H9 (cell line): ENCODE measurements around the gene SH3RF3. TPM values are rescaled to one million over a fixed set of nuclear protein-coding genes. Genes with fewer than 3 reads are reported as not detected.

Experiments
- DNase-seq: peaks from one replicate; pipeline ENCODE4 v3.0.0-alpha.2; 2017
- H2AFZ ChIP-seq: one replicate; pipeline ENCODE4 v1.6.1; 2013; ENCODE audit warnings: mild to moderate bottlenecking, low read length, control low read depth, moderate library complexity
- H2AK5ac ChIP-seq: 2 replicates; pipeline ENCODE4 v1.6.1; 2013; ENCODE audit warnings: low read length, control low read depth, mixed read lengths; ENCODE audit not compliant: insufficient read length
- H2BK120ac ChIP-seq: one replicate; pipeline ENCODE4 v1.6.1; 2013; ENCODE audit warnings: low read depth, mild to moderate bottlenecking, low read length, control low read depth, inconsistent platforms; ENCODE audit not compliant: poor library complexity, severe bottlenecking
- H2BK12ac ChIP-seq: 2 replicates; pipeline ENCODE4 v1.6.1; 2013; ENCODE audit warnings: low read length, control low read depth, mixed read lengths, low read depth; ENCODE audit not compliant: insufficient read length
- H2BK15ac ChIP-seq: 2 replicates; pipeline ENCODE4 v1.6.1; 2013; ENCODE audit warnings: low read depth, low read length, control low read depth
- H2BK20ac ChIP-seq: one replicate; pipeline ENCODE4 v1.6.1; 2013; ENCODE audit warnings: low read depth, mild to moderate bottlenecking, low read length, control low read depth, inconsistent platforms; ENCODE audit not compliant: poor library complexity, severe bottlenecking
- H2BK5ac ChIP-seq: 2 replicates; pipeline ENCODE4 v1.6.1; 2013; ENCODE audit warnings: low read length, control low read depth, mixed read lengths; ENCODE audit not compliant: insufficient read length
- H3K14ac ChIP-seq: 2 replicates; pipeline ENCODE4 v1.6.1; 2013; ENCODE audit warnings: low read length, control low read depth; ENCODE audit not compliant: insufficient read depth
- H3K18ac ChIP-seq: 2 replicates; pipeline ENCODE4 v1.6.1; 2013; ENCODE audit warnings: low read depth, mild to moderate bottlenecking, mixed read lengths, low read length, control low read depth; ENCODE audit not compliant: insufficient read length
- H3K23ac ChIP-seq: 2 replicates; pipeline ENCODE4 v1.6.1; 2013; ENCODE audit warnings: low read length, control low read depth, mixed read lengths, low read depth; ENCODE audit not compliant: insufficient read length
- H3K23me2 ChIP-seq: 2 replicates; pipeline ENCODE4 v1.6.1; 2013; ENCODE audit warnings: low read depth, mild to moderate bottlenecking, mixed read lengths, low read length, control low read depth; ENCODE audit not compliant: insufficient read length, poor library complexity, severe bottlenecking
- H3K27ac ChIP-seq: 2 replicates; pipeline ENCODE4 v1.5.1; 2013; ENCODE audit warnings: low read length, control low read depth, mixed read lengths, low read depth; ENCODE audit not compliant: insufficient read length
- H3K27me3 ChIP-seq: 2 replicates; pipeline ENCODE4 v1.6.1; 2013; ENCODE audit warnings: low read length, control low read depth, inconsistent platforms; ENCODE audit not compliant: insufficient read depth
- H3K4ac ChIP-seq: 2 replicates; pipeline ENCODE4 v1.6.1; 2013; ENCODE audit warnings: low read depth, mild to moderate bottlenecking, control low read depth, inconsistent platforms, low read length, moderate library complexity
- H3K4me1 ChIP-seq: 2 replicates; pipeline ENCODE4 v1.6.1; 2013; ENCODE audit warnings: low read length, control low read depth, inconsistent platforms; ENCODE audit not compliant: insufficient read depth
- H3K4me2 ChIP-seq: 2 replicates; pipeline ENCODE4 v1.6.1; 2013; ENCODE audit warnings: low read length, control low read depth, mixed read lengths; ENCODE audit not compliant: insufficient read length, insufficient read depth
- H3K56ac ChIP-seq: 2 replicates; pipeline ENCODE4 v1.6.1; 2013; ENCODE audit warnings: low read depth, mild to moderate bottlenecking, mixed read lengths, low read length, control low read depth; ENCODE audit not compliant: insufficient read length
- H3K79me1 ChIP-seq: 2 replicates; pipeline ENCODE4 v1.6.1; 2013; ENCODE audit warnings: low read depth, mild to moderate bottlenecking, moderate library complexity, low read length, control low read depth, inconsistent platforms; ENCODE audit not compliant: insufficient read depth, poor library complexity, severe bottlenecking
- H3K79me2 ChIP-seq: 2 replicates; pipeline ENCODE4 v1.6.1; 2013; ENCODE audit warnings: low read length, control low read depth, inconsistent platforms; ENCODE audit not compliant: insufficient read depth
- H3K9ac ChIP-seq: 2 replicates; pipeline ENCODE4 v1.6.1; 2013; ENCODE audit warnings: low read length, control low read depth, mixed read lengths; ENCODE audit not compliant: insufficient read length; ENCODE audit errors: extremely low read depth
- H3K9me3 ChIP-seq: one replicate; pipeline ENCODE4 v1.6.1; 2013; ENCODE audit warnings: low read depth, low read length, inconsistent platforms; ENCODE audit not compliant: control insufficient read depth
- H3T11ph ChIP-seq: one replicate; pipeline ENCODE4 v1.6.1; 2013; ENCODE audit warnings: mild to moderate bottlenecking, low read length, control low read depth, inconsistent platforms
- H4K20me1 ChIP-seq: one replicate; pipeline ENCODE4 v1.6.1; 2013; ENCODE audit not compliant: control insufficient read depth, insufficient read length, insufficient read depth
- H4K5ac ChIP-seq: 2 replicates; pipeline ENCODE4 v1.6.1; 2013; ENCODE audit warnings: low read depth, mild to moderate bottlenecking, mixed read lengths, low read length, control low read depth; ENCODE audit not compliant: insufficient read length
- H4K8ac ChIP-seq: replicated peaks from 2 replicates; pipeline ENCODE4 v1.6.1; 2013; ENCODE audit warnings: low read length, control low read depth, mixed read lengths, low read depth; ENCODE audit not compliant: insufficient read length
- H4K91ac ChIP-seq: 2 replicates; pipeline ENCODE4 v1.6.1; 2013; ENCODE audit warnings: low read depth, mild to moderate bottlenecking, moderate library complexity, mixed read lengths, low read length, control low read depth; ENCODE audit not compliant: insufficient read length
- H3K27ac Mint-ChIP-seq, 3 experiments: 2 replicates in 2 of 3; 3 replicates in 1 of 3; pipeline ENCODE4 v1.8.0; 2020 to 2021; ENCODE audit warnings: mixed read lengths in 3 of 3, mild to moderate bottlenecking in 1 of 3, moderate library complexity in 1 of 3
- H3K27me3 Mint-ChIP-seq: 2 replicates; pipeline ENCODE4 v1.8.0; 2021; ENCODE audit warnings: low read depth, mild to moderate bottlenecking, moderate library complexity, mixed read lengths
- H3K36me3 Mint-ChIP-seq, 3 experiments: 2 replicates in 2 of 3; 3 replicates in 1 of 3; pipeline ENCODE4 v1.8.0; 2020 to 2021; ENCODE audit warnings: low read depth in 3 of 3, mixed read lengths in 3 of 3; ENCODE audit not compliant: insufficient read depth in 1 of 3
- H3K4me1 Mint-ChIP-seq, 2 experiments: 2 replicates each; pipeline ENCODE4 v1.8.0; 2020; ENCODE audit warnings: mixed read lengths in 2 of 2
- H3K4me3 Mint-ChIP-seq, 2 experiments: 2 replicates in 1 of 2; 3 replicates in 1 of 2; pipeline ENCODE4 v1.8.0; 2020 to 2021; ENCODE audit warnings: mild to moderate bottlenecking in 2 of 2, mixed read lengths in 2 of 2, moderate library complexity in 1 of 2
- H3K9me3 Mint-ChIP-seq, 2 experiments: 2 replicates in 1 of 2; 3 replicates in 1 of 2; pipeline ENCODE4 v1.8.0; 2020; ENCODE audit warnings: mild to moderate bottlenecking in 2 of 2, mixed read lengths in 2 of 2, moderate library complexity in 1 of 2
- CTCF ChIP-seq: fragments of 200-600 bp; sonication (generic); conservative IDR thresholded peaks from 3 replicates; pipeline ENCODE4 v1.8.0; 2021; ENCODE audit warnings: antibody characterized with exemption, mild to moderate bottlenecking
- WGBS: extraction: QIAGEN DNeasy Blood & Tissue Kit; methylation state at CpG from one replicate; pipeline ENCODE4 v1.1.7; 2013; ENCODE audit warnings: missing lambda C conversion rate, low lambda C conversion rate, mixed read lengths; ENCODE audit not compliant: insufficient read length; ENCODE audit errors: extremely low coverage; 5-methylcytosine and 5-hydroxymethylcytosine counted together
- total RNA-seq: library from RNA; stranded (reverse); gene quantifications from 2 replicates; pipeline ENCODE4 v1.2.1, GENCODE V29; 2021

Gene SH3RF3
- total RNA-seq, 1 experiment from 2014 or later, result 0.46 TPM

- Mint-ChIP-seq H3K9me3 (peaks cover 5 to 15% of the 10 kb centered on the region in 2 experiments; a peak in 4 of 5 replicates), H3K4me1 (peaks cover 2 to 4% of the 10 kb centered on the region in 2 experiments; a peak in 2 of 4 replicates), H3K36me3 (peaks cover 0 to 12% (median 0%) of the 10 kb centered on the region in 3 experiments; a peak in 3 of 7 replicates), H3K4me3 (no peak overlapping the region), H3K27ac (no peak overlapping the region), H3K27me3 (peaks cover 3% of the 10 kb centered on the region)
- WGBS, result no CpG with 5 or more reads among the region's 4 CpGs
- H3K9ac ChIP-seq, result no peak overlapping the region
- H2AFZ ChIP-seq, result no peak overlapping the region
- no peaks in the 10 kb centered on the region for H3K23me2 ChIP-seq
- H3K23ac ChIP-seq, result no peak overlapping the region
- no peaks in the 10 kb centered on the region for H3K79me2 ChIP-seq
- H2BK12ac ChIP-seq, result no peak overlapping the region
- no peak overlapping the region for H2BK5ac ChIP-seq
- no peak for DNase-seq
- no peak overlapping the region for H4K5ac ChIP-seq
- H3K56ac ChIP-seq, result no peak overlapping the region
- H2BK20ac ChIP-seq, result no peak overlapping the region
- H3K14ac ChIP-seq, result no peak overlapping the region
- no peak overlapping the region for H2BK120ac ChIP-seq
- H3K27ac ChIP-seq, result no peak overlapping the region
- H3K4ac ChIP-seq, result no peak overlapping the region
- H2AK5ac ChIP-seq, result no peak overlapping the region
- H3K27me3 ChIP-seq, result no peaks in the 10 kb centered on the region
- TF ChIP-seq CTCF, result no peak
- no peak overlapping the region for H2BK15ac ChIP-seq
- H3K79me1 ChIP-seq, result no peaks in the 10 kb centered on the region
- no peak overlapping the region for H3K18ac ChIP-seq
- H3T11ph ChIP-seq, result no peak overlapping the region
- no peaks in the 10 kb centered on the region for H3K4me1 ChIP-seq
- no peaks in the 10 kb centered on the region for H4K20me1 ChIP-seq
- no peak overlapping the region for H3K4me2 ChIP-seq
- no peak overlapping the region for H4K8ac ChIP-seq
- H3K9me3 ChIP-seq, result no peaks in the 10 kb centered on the region
- no peak overlapping the region for H4K91ac ChIP-seq
Observed at GRCh38 chr2:109340381-109340780, 211.4 kb downstream of the SH3RF3 start.
